GM12892 (cell line): Measurements from ENCODE around the gene ANKH.

Experiments
- POLR2A ChIP-seq: IDR thresholded peaks from 2 replicates; pipeline ENCODE4 v1.6.1; 2011; ENCODE audit warnings: low read depth, low read length, control low read depth
- POLR2AphosphoS5 ChIP-seq: IDR thresholded peaks from 2 replicates; pipeline ENCODE4 v1.6.1; 2011; ENCODE audit warnings: low read depth, low read length, control low read depth
- TAF1 ChIP-seq: IDR thresholded peaks from 2 replicates; pipeline ENCODE4 v1.6.1; 2011; ENCODE audit warnings: low read depth, mild to moderate bottlenecking, control low read depth, low read length, borderline replicate concordance

DNA sequence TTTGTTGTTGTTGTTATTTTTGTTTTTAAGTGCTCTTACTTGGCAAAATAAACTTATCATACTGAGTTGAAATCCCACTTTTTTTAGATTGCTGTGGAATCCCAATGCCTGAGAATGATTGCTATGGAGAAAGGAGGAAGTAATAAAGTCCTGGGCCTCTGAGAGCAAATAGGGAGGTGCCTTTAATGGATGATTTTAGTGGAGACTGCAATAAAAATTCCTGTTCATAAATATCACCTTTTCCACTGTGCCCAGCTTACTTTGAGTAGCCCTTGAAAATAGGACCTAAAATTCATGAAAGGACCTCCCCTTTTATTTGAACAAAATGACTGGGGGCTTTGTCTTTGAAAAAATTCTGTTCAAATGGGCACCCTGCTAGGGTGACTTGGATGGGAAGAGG is 21.8 kb upstream of the ANKH start:
- TF ChIP-seq POLR2A (no peak), POLR2AphosphoS5 (no peak), TAF1 (no peak)
